GM19099 (cell line): ENCODE data around the gene NDUFB6.
A peak's percentile ranks its signal among the peaks of the same experiment; 100 is the strongest.

Experiments
- POLR2A ChIP-seq: IDR thresholded peaks from 3 replicates; pipeline ENCODE4 v1.6.1; 2011; ENCODE audit warnings: low read depth; ENCODE audit not compliant: insufficient read length; ENCODE audit errors: extremely low read depth

Gene NDUFB6

DNA sequence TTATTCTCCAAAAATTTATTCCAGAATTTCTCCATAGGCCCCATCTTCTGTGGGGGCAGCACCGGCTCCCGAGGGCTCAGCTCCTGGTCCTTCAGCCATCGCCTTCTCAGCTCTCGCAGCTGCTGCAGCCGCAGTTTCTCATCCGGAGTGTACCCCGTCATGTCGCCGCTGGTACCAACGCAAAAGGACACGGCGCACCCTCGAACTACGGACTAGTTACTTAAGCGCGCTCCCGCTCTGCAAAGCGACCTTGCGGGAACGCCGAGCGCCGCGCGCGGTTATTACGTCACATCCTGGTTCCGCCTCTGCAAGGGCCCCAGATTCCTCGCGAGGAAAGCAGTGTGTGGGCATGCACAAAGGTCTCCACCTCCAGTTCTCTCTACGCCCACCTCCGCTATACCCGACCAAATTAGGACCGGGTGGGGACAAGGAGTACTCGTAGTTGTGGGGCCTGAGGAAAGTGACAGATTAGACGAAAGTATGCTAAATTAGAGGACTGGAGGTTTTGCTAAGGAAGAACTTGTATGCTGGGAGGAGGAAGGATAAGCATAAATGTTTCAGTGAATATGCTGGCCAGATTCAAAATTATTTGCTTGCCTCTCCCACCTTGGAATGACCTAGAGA is at the start of gene NDUFB6:
Gene NDUFB6 (minus strand): TSS at position 260 of the 624 bp plus-strand sequence. CDS start 99 bp downstream, at position 161.
- TF ChIP-seq POLR2A: peak; percentile 84

DNA sequence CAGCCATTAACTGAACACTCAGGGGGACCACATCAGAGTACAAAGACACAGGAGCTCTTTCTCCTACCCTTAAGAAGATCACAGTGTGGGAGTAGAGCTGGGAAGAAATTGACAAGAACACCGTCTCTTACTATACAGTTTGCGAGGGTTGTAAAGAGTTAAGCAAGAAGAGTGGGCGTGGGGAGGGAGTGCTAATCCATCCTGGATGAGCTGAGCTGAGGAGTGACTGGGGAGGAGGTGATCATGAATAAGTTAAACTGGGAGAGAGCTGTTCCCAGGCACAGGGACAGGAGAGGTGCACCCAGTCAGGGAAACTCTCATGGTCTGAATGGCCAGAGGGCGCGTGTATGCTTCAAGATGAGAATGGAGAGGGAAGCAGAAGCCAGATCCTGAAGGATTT is 45.3 kb upstream of the NDUFB6 start:
- TF ChIP-seq POLR2A: no peak

DNA sequence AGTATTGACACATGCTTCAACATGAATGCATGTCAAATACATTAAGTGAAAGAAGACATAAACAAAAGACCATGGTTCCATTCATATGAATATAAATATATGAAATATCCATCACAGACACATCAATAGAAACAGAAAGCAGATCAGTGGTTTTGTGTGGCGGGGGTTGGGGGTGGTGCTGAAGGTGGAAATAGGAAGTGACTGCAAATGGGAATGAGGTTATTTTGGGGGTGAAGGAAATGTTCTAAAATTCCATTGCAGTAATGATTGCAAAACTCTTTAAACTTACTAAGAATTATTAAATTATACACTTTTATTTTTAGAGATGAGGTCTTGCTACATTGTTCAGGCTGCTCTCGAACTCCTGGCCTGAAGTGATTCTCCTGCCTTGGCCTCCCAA is 33.9 kb upstream of the NDUFB6 start:
- TF ChIP-seq POLR2A: no peak

DNA sequence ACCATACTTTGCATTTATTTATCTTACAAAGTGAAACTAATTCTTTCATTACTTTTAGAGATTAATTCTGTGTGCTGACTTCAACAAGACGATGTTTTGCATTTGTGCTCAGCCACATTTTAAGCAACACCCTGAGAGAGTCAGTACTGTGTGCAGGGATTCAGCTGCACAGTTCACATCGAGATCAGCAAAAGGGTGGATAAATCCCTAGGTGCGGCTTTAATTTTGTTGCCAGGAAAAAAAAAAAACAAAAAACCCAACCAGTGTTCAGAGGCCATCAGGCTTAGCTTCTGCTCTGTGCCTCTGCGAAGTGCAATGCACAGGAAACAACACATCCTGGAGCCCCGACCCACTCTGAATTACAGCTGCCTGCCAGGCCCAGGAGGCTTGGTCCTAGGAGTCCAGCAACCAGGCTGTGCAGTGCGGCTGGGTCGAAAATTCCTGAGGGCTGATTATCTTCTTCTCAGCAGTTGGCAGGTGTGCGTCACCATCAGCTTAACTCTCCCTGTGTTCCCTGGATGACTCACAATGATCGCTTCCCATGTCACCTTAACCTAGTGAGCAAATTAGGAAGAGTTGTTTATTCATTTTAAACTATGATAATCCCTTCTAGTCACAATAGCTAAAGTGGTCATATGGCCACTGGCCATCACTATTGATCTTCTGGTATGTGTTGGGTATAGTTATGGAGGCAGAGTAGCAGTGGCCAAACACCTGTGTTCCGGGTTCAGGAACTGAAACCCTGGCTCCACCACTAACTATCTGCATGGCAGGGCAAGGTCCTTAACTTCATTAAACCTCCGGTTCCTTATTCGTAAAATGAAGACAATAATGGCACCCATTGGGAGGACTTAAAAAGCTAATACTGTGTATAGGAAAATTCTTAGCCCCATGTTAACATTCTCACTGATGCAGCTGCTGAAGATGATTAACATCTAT is 31.2 kb upstream of the NDUFB6 start:
- no peak for TF ChIP-seq POLR2A

DNA sequence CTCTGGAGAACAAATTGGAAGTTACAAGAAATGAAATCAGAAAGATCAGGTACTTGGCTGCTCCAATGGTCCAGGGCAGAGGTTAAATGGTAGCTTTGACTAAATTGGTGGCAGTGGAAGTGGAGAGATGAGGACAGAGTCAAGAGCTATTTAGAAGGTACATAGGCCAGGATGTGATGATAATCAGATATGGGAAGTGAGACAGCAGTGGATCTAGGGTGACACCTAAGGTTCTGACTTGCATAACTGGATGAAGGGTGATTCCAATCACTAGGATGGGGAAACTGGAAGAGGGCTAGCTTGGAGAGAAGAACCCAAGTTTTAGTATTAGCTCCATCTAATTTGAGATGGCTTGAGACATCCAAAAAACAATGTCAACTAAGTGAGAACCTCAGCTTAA is 24.0 kb upstream of the NDUFB6 start:
- no peak for TF ChIP-seq POLR2A

DNA sequence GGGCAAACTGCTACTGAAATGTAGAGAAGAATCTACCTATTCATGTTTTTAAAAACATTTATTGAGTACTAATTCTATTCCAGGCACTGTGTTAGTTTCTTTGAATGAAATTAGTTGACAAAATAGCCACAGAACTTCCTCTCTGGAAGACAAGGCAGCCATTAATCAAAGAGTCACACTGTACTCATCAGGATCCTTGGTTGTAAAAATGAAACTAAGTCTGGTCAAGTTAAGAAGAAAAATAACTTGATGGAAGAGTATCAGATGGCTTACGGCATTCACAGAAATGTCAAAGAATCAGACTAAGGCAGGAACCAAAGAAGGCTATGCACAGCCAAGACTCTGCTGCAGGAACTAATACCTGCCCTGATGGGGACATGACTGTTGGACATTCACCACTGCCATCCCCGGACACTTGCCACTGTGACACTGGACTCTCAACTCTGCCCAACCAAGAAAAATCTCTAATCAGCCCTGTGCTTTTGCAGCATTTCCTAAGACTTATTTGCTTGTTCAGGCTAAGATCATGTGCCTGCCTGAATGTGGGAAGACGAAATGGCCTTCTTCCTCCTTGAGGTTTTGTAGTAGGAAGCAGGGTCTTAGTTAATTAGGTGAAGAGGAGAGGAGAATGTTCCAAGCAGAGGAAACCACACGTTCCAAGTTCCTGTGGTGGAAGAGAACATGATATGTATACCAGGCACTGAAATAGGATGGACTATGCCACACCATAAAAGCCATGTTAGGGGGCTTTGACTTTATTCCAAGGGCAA is 23.3 kb upstream of the NDUFB6 start:
- TF ChIP-seq POLR2A: no peak

DNA sequence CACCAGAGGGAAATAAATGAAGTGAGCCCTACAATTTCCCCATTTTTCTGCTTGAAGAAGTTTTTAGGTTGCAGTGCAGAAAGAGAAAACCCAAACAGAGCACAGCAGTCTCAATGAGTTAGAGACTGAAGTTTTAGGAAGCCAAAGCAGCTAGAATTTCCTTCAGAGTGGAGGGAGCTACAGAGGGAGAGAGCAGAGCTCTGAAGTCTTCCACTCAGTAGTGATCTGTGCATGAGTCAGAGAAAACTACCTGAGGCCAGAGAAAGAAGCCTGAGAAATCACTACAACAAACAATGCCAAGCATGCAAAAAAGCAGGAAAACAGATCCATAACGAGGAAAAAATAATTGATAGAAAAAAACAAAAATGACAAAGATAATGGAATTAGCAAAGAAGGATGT is 17.9 kb upstream of the NDUFB6 start:
- TF ChIP-seq POLR2A: no peak

DNA sequence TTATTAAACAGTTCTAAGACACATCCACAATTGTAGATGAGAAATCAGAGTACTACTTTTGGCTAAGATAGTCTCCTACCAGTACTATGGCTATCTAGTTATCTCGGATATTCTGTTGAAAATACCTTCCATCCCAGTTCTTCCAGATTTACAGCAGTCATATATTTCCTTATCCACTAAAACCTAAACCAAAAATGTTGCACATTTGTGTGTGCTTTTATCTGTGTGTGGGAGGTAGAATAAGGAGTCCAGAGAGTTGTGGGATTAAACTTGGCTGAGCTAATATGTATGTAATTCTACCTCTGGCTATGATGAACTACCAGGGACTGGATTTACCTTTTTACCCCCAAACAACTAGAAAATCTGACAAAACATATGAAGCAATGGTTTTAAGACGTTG is 17.5 kb upstream of the NDUFB6 start:
- no peak for TF ChIP-seq POLR2A

DNA sequence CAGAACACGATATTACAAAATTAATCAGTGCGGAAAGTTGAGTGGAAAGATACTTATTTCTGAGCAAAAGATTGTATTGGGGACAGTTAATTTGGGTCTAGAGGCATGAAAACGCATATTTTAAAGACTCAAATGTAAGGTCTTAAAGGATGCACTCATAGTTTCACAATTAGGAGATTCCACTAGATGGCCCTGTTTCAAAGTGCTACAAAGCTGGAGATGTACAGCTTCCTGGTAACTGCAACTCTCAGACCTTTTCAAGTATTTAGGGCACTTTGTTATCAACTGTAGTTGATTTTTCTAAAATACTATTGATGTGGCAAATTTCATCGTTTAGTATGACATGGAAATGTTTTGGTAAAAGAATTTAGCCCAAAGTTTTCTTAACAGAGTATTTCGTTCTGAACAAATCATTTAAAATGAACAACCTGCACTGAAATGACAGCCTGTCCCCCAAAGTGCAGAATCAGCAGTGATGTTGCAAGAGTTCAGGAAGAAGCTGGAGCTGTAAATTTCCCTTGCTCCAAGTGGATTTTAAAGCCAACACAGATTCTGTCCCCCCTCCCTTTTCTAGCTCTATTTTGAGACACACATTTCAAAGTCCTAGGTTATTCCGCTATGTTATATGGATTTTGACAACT is 16.2 kb upstream of the NDUFB6 start:
- TF ChIP-seq POLR2A: no peak

DNA sequence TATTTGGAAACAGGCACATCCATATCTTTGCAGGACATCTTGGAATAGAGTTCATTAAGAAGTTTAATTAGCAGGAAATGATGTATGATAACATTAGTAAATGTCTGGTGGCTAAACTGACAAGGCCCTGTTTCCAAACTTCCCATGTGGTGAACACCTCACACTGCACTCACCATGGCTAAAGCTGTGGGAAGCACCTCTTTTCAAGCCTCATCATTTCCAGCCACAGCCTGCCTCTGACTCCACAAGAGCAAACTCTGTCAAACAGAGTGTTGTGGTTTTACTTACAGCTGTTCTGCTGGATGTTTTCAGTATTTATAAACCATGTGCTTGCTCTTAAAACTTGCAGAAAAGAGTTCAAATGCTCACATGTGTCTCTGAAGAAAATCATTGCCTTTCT is 14.9 kb upstream of the NDUFB6 start:
- no peak for TF ChIP-seq POLR2A

DNA sequence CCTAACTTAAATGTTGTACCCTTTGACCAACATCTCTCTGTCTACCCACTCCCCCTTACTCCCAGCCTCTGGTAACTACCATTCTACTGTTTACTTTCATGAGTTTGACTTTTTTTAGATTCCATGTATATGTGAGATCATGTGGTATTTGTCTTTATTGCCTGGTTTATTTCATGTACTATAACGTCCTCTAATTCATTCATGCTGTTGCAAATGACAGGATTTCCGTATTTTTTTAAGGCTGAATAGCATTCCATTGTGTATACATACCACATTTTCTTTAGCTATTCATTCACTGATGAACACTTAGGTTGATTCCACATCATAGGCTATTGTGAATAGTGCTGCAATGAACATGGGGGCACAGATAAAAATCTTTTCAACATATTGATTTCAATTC is 11.8 kb upstream of the NDUFB6 start:
- no peak for TF ChIP-seq POLR2A

DNA sequence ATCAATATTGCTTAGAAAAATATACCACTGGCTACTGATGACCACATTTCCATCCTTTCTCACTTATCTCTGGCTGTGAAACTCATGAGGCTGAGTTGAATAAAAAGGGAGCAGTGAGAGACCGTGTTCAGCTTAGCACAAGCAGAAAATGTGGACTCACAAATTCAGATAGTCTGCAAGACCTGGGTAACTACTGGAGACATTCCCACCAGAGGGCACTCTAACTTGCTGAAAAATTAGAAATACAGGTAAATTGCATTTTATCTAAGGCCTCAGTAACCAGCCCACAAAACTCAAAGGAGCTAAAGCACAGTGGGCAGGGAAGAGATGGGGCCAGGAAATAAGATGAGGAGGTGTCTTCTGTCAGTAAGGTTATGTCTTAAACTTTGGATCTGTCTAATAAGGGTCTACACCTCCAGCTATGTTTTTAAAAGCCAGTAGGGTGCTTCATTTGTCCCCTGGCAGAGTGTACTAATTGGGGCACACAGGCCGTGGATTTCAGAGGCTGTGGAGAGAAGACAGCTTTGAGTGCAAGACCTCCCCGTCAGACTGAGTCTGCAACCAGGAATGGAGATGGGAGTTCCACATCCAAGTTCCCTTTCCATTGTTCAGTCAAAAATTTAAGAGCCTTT is 8.7 kb upstream of the NDUFB6 start:
- no peak for TF ChIP-seq POLR2A

DNA sequence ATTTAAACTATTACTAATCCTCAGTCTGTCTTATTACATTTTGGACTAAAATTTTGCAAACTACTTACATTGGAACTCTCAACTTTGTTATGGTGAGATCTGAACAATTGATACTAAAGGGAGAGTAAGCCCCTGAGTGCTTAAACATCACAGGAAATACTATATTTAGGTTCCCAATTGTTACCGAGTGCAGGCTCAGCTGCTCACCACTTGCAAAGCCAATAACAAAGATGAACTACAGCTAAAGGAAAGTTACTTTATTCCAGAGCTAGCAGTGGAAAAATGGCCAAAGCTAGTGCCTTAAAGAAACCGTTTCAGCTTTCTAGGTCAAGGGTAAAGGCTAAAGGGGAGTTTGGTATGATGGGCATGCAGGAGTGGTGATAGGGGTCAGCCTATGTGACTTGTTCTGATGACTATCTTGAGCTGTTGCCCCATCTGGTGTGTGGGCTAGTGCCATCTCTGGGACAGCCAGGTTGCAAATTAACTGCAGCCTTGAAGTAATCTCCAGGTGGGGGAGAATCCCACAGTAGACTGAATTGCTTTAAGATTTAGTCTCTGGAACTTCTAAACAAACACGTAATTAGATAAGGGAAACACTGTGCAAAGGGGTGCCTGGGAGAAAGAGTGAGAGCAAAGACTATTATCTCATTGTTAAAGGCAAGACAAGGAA is 7.8 kb upstream of the NDUFB6 start:
- no peak for TF ChIP-seq POLR2A
